Measurements from ENCODE around the gene RREB1.
A peak's percentile ranks its signal among the peaks of the same experiment; 100 is the strongest.

RREB1 gene

GRCh38 chr6:7075341-7076000, 32.3 kb upstream of the RREB1 start:
- H3K9me3 ChIP-seq (ENCODE audit: control insufficient read depth in 5 of 5, low read length in 5 of 5) = no peaks in the 10 kb centered on the region
- H3K27ac ChIP-seq (ENCODE audit: low read depth, low read length) = no peak overlapping the region
- H3K4me1 ChIP-seq (ENCODE audit: control insufficient read depth in 5 of 5, insufficient read depth in 5 of 5, low read length in 5 of 5) = peaks cover 0 to 5% (median 0%) of the 10 kb centered on the region in 5 donors
- H3K36me3 ChIP-seq (ENCODE audit: control insufficient read depth in 5 of 5, insufficient read depth in 5 of 5, low read length in 5 of 5) = no peaks in the 10 kb centered on the region
- H3K27me3 ChIP-seq (ENCODE audit: control insufficient read depth in 5 of 5, insufficient read depth in 4 of 5, low read length in 5 of 5) = no peaks in the 10 kb centered on the region
- H3K4me3 ChIP-seq (ENCODE audit: low read depth in 1 of 5, low read length in 5 of 5) = no peak overlapping the region
- no peak overlapping the region for H3K9ac ChIP-seq (ENCODE audit: low read length in 5 of 5)

- Histone ChIP-seq H3K9me3 (ENCODE audit: control insufficient read depth in 5 of 5, low read length in 5 of 5) (no peaks in the 10 kb centered on the region), H3K9ac (ENCODE audit: low read length in 5 of 5) (no peak overlapping the region), H3K27ac (ENCODE audit: low read depth, low read length) (no peak overlapping the region), H3K27me3 (ENCODE audit: control insufficient read depth in 5 of 5, insufficient read depth in 4 of 5, low read length in 5 of 5) (no peaks in the 10 kb centered on the region), H3K4me3 (ENCODE audit: low read depth in 1 of 5, low read length in 5 of 5) (no peak overlapping the region), H3K36me3 (ENCODE audit: control insufficient read depth in 5 of 5, insufficient read depth in 5 of 5, low read length in 5 of 5) (no peaks in the 10 kb centered on the region), H3K4me1 (ENCODE audit: control insufficient read depth in 5 of 5, insufficient read depth in 5 of 5, low read length in 5 of 5) (peaks cover 0 to 5% (median 0%) of the 10 kb centered on the region in 5 donors)
These were observed 29.9 kb upstream of the RREB1 start for GRCh38 chr6:7077856-7078255.

- no peaks in the 10 kb centered on the region for H3K4me1 ChIP-seq (ENCODE audit: control insufficient read depth in 5 of 5, insufficient read depth in 5 of 5, low read length in 5 of 5)
- no peak overlapping the region for H3K4me3 ChIP-seq (ENCODE audit: low read depth in 1 of 5, low read length in 5 of 5)
These were observed 28.9 kb upstream of the RREB1 start for GRCh38 chr6:7078856-7079255.

GRCh38 chr6:7080311-7080710, 27.4 kb upstream of the RREB1 start:
- Histone ChIP-seq H3K4me3 (ENCODE audit: low read depth in 1 of 5, low read length in 5 of 5) (no peak overlapping the region), H3K27ac (ENCODE audit: low read depth, low read length) (no peak overlapping the region), H3K4me1 (ENCODE audit: control insufficient read depth in 5 of 5, insufficient read depth in 5 of 5, low read length in 5 of 5) (no peaks in the 10 kb centered on the region), H3K27me3 (ENCODE audit: control insufficient read depth in 5 of 5, insufficient read depth in 4 of 5, low read length in 5 of 5) (no peaks in the 10 kb centered on the region), H3K9me3 (ENCODE audit: control insufficient read depth in 5 of 5, low read length in 5 of 5) (no peaks in the 10 kb centered on the region), H3K36me3 (ENCODE audit: control insufficient read depth in 5 of 5, insufficient read depth in 5 of 5, low read length in 5 of 5) (no peaks in the 10 kb centered on the region), H3K9ac (ENCODE audit: low read length in 5 of 5) (no peak overlapping the region)

More at GRCh38 chr6:7078856-7079255, 28.9 kb upstream of the RREB1 start:
- Histone ChIP-seq H3K9ac (ENCODE audit: low read length in 5 of 5) (no peak overlapping the region), H3K27me3 (ENCODE audit: control insufficient read depth in 5 of 5, insufficient read depth in 4 of 5, low read length in 5 of 5) (no peaks in the 10 kb centered on the region), H3K36me3 (ENCODE audit: control insufficient read depth in 5 of 5, insufficient read depth in 5 of 5, low read length in 5 of 5) (no peaks in the 10 kb centered on the region), H3K9me3 (ENCODE audit: control insufficient read depth in 5 of 5, low read length in 5 of 5) (no peaks in the 10 kb centered on the region), H3K27ac (ENCODE audit: low read depth, low read length) (no peak overlapping the region)

GRCh38 chr6:7085911-7086310, 21.9 kb upstream of the RREB1 start:
- no peaks in the 10 kb centered on the region for H3K27me3 ChIP-seq (ENCODE audit: control insufficient read depth in 5 of 5, insufficient read depth in 4 of 5, low read length in 5 of 5)
- peak overlapping the region; percentile 53 for H3K27ac ChIP-seq (ENCODE audit: low read depth, low read length)
- no peak overlapping the region for H3K9ac ChIP-seq (ENCODE audit: low read length in 5 of 5)
- no peaks in the 10 kb centered on the region for H3K36me3 ChIP-seq (ENCODE audit: control insufficient read depth in 5 of 5, insufficient read depth in 5 of 5, low read length in 5 of 5)
- no peak overlapping the region for H3K4me3 ChIP-seq (ENCODE audit: low read depth in 1 of 5, low read length in 5 of 5)
- H3K9me3 ChIP-seq (ENCODE audit: control insufficient read depth in 5 of 5, low read length in 5 of 5) = no peaks in the 10 kb centered on the region
- H3K4me1 ChIP-seq (ENCODE audit: control insufficient read depth in 5 of 5, insufficient read depth in 5 of 5, low read length in 5 of 5) = peaks cover 2 to 20% (median 17%) of the 10 kb centered on the region in 5 donors

GRCh38 chr6:7086488-7086887, 21.3 kb upstream of the RREB1 start:
- peak overlapping the region; percentile 15 to 74 (median 57) for H3K9ac ChIP-seq (ENCODE audit: low read length in 5 of 5)
- H3K27me3 ChIP-seq (ENCODE audit: control insufficient read depth in 5 of 5, insufficient read depth in 4 of 5, low read length in 5 of 5) = no peaks in the 10 kb centered on the region
- no peaks in the 10 kb centered on the region for H3K9me3 ChIP-seq (ENCODE audit: control insufficient read depth in 5 of 5, low read length in 5 of 5)
- H3K4me3 ChIP-seq (ENCODE audit: low read depth in 1 of 5, low read length in 5 of 5) = peak overlapping the region; percentile 47 to 62 (median 52)
- peak overlapping the region; percentile 53 for H3K27ac ChIP-seq (ENCODE audit: low read depth, low read length)
- H3K36me3 ChIP-seq (ENCODE audit: control insufficient read depth in 5 of 5, insufficient read depth in 5 of 5, low read length in 5 of 5) = no peaks in the 10 kb centered on the region
- H3K4me1 ChIP-seq (ENCODE audit: control insufficient read depth in 5 of 5, insufficient read depth in 5 of 5, low read length in 5 of 5) = peaks cover 2 to 20% (median 17%) of the 10 kb centered on the region in 5 donors

GRCh38 chr6:7087066-7087465, 20.7 kb upstream of the RREB1 start:
- H3K9ac ChIP-seq (ENCODE audit: low read length in 5 of 5) = peak overlapping the region; percentile 15 to 74 (median 57)
- peak overlapping the region; percentile 53 for H3K27ac ChIP-seq (ENCODE audit: low read depth, low read length)
- H3K36me3 ChIP-seq (ENCODE audit: control insufficient read depth in 5 of 5, insufficient read depth in 5 of 5, low read length in 5 of 5) = no peaks in the 10 kb centered on the region
- peak overlapping the region; percentile 47 to 62 (median 52) for H3K4me3 ChIP-seq (ENCODE audit: low read depth in 1 of 5, low read length in 5 of 5)
- no peaks in the 10 kb centered on the region for H3K27me3 ChIP-seq (ENCODE audit: control insufficient read depth in 5 of 5, insufficient read depth in 4 of 5, low read length in 5 of 5)
- H3K9me3 ChIP-seq (ENCODE audit: control insufficient read depth in 5 of 5, low read length in 5 of 5) = no peaks in the 10 kb centered on the region
- H3K4me1 ChIP-seq (ENCODE audit: control insufficient read depth in 5 of 5, insufficient read depth in 5 of 5, low read length in 5 of 5) = peaks cover 2 to 20% (median 17%) of the 10 kb centered on the region in 5 donors

- no peaks in the 10 kb centered on the region for H3K9me3 ChIP-seq (ENCODE audit: control insufficient read depth in 5 of 5, low read length in 5 of 5)
- H3K4me1 ChIP-seq (ENCODE audit: control insufficient read depth in 5 of 5, insufficient read depth in 5 of 5, low read length in 5 of 5) = peaks cover 2 to 20% (median 17%) of the 10 kb centered on the region in 5 donors
- no peaks in the 10 kb centered on the region for H3K27me3 ChIP-seq (ENCODE audit: control insufficient read depth in 5 of 5, insufficient read depth in 4 of 5, low read length in 5 of 5)
- peak overlapping the region in 3 of 5 donors; percentile 52 to 62 (median 56) for H3K4me3 ChIP-seq (ENCODE audit: low read depth in 1 of 5, low read length in 5 of 5)
- peak overlapping the region in 2 of 5 donors; percentile 57 to 66 for H3K9ac ChIP-seq (ENCODE audit: low read length in 5 of 5)
- no peaks in the 10 kb centered on the region for H3K36me3 ChIP-seq (ENCODE audit: control insufficient read depth in 5 of 5, insufficient read depth in 5 of 5, low read length in 5 of 5)
- peak overlapping the region; percentile 53 for H3K27ac ChIP-seq (ENCODE audit: low read depth, low read length)
These were observed 20.2 kb upstream of the RREB1 start for GRCh38 chr6:7087491-7087979.

GRCh38 chr6:7088076-7088742, 19.6 kb upstream of the RREB1 start:
- Histone ChIP-seq H3K27ac (ENCODE audit: low read depth, low read length) (no peak overlapping the region), H3K27me3 (ENCODE audit: control insufficient read depth in 5 of 5, insufficient read depth in 4 of 5, low read length in 5 of 5) (no peaks in the 10 kb centered on the region), H3K36me3 (ENCODE audit: control insufficient read depth in 5 of 5, insufficient read depth in 5 of 5, low read length in 5 of 5) (no peaks in the 10 kb centered on the region), H3K4me1 (ENCODE audit: control insufficient read depth in 5 of 5, insufficient read depth in 5 of 5, low read length in 5 of 5) (peaks cover 2 to 20% (median 17%) of the 10 kb centered on the region in 5 donors), H3K4me3 (ENCODE audit: low read depth in 1 of 5, low read length in 5 of 5) (no peak overlapping the region), H3K9ac (ENCODE audit: low read length in 5 of 5) (no peak overlapping the region), H3K9me3 (ENCODE audit: control insufficient read depth in 5 of 5, low read length in 5 of 5) (no peaks in the 10 kb centered on the region)

GRCh38 chr6:7098993-7099392, 8.8 kb upstream of the RREB1 start:
- Histone ChIP-seq H3K4me3 (ENCODE audit: low read depth in 1 of 5, low read length in 5 of 5) (no peak overlapping the region), H3K4me1 (ENCODE audit: control insufficient read depth in 5 of 5, insufficient read depth in 5 of 5, low read length in 5 of 5) (peaks cover 0 to 5% (median 0%) of the 10 kb centered on the region in 5 donors), H3K27me3 (ENCODE audit: control insufficient read depth in 5 of 5, insufficient read depth in 4 of 5, low read length in 5 of 5) (no peaks in the 10 kb centered on the region), H3K9me3 (ENCODE audit: control insufficient read depth in 5 of 5, low read length in 5 of 5) (no peaks in the 10 kb centered on the region), H3K27ac (ENCODE audit: low read depth, low read length) (no peak overlapping the region), H3K9ac (ENCODE audit: low read length in 5 of 5) (no peak overlapping the region), H3K36me3 (ENCODE audit: control insufficient read depth in 5 of 5, insufficient read depth in 5 of 5, low read length in 5 of 5) (no peaks in the 10 kb centered on the region)

Measured in subcutaneous abdominal adipose tissue (tissue), 5 donors.